Naive thymus-derived CD4-positive, alpha-beta T cell (primary cell): ENCODE data around the gene FBLN1. TPM values are rescaled to one million over a fixed set of nuclear protein-coding genes. Genes with fewer than 3 reads are reported as not detected.
A peak's percentile ranks its signal among the peaks of the same experiment; 100 is the strongest.
"Not testable (repeated sequence)": the region's sequence is repeated elsewhere in the genome, so short reads cannot be mapped to it uniquely, and the experiment has no call there.

Source experiments
- ATAC-seq: fragments of 150-1000 bp; cut with Tn5 transposase; 2 replicates; pipeline ENCODE4 v1.10.0; 2021; ENCODE audit warnings: mild to moderate bottlenecking, moderate library complexity
- CTCF ChIA-PET: fragments of 350-600 bp; sonication (Branson Sonifier 250); formaldehyde crosslinking; loops from one replicate; lab custom pipeline; 2021; ENCODE audit warnings: antibody characterized with exemption; lab: Charles Lee
- POLR2A ChIA-PET: fragments of 350-600 bp; sonication (Branson Sonifier 250); formaldehyde crosslinking; loops from one replicate; lab custom pipeline; 2021; ENCODE audit warnings: antibody characterized with exemption, inconsistent platforms; lab: Charles Lee
- DNase-seq, 9 donors: peaks; one replicate each; pipeline versions ENCODE4 v3.0.0 to v3.0.0-alpha.2; 2020 to 2022; ENCODE audit warnings: mixed read lengths in 1 of 9
- H3K27ac ChIP-seq: one replicate; pipeline ENCODE4 v1.7.0; 2013; ENCODE audit warnings: mild to moderate bottlenecking, low read depth, low read length, moderate library complexity
- H3K27me3 ChIP-seq, 2 donors: one replicate each; pipeline ENCODE4 v1.7.0; 2013; ENCODE audit warnings: low read length in 2 of 2, mild to moderate bottlenecking in 2 of 2, moderate library complexity in 2 of 2; ENCODE audit not compliant: control insufficient read depth in 2 of 2, insufficient read depth in 2 of 2
- H3K36me3 ChIP-seq, 3 experiments: 1 replicate in 2 of 3; 2 replicates in 1 of 3; pipeline ENCODE4 v1.7.0; 2013; ENCODE audit warnings: low read length in 3 of 3, mild to moderate bottlenecking in 3 of 3, moderate library complexity in 1 of 3; ENCODE audit not compliant: insufficient read depth in 3 of 3, control insufficient read depth in 2 of 3
- H3K4me1 ChIP-seq, 2 donors: one replicate each; pipeline ENCODE4 v1.7.0; 2013; ENCODE audit warnings: low read length in 2 of 2, mild to moderate bottlenecking in 2 of 2, moderate library complexity in 1 of 2; ENCODE audit not compliant: control insufficient read depth in 2 of 2, insufficient read depth in 2 of 2
- H3K4me3 ChIP-seq: 2 replicates; pipeline ENCODE4 v1.7.0; 2013; ENCODE audit warnings: mild to moderate bottlenecking, low read length
- H3K9me3 ChIP-seq, 3 experiments: 1 replicate in 2 of 3; 2 replicates in 1 of 3; pipeline ENCODE4 v1.7.0; 2013; ENCODE audit warnings: low read length in 3 of 3; ENCODE audit not compliant: control insufficient read depth in 2 of 3
- H3K27ac Mint-ChIP-seq, 9 donors: one replicate each; pipeline ENCODE4 v1.8.0; 2020 to 2022; ENCODE audit warnings: mixed read lengths in 9 of 9, mild to moderate bottlenecking in 8 of 9, moderate library complexity in 5 of 9, inconsistent platforms in 2 of 9
- H3K27me3 Mint-ChIP-seq, 5 donors: one replicate each; pipeline ENCODE4 v1.8.0; 2021 to 2022; ENCODE audit warnings: mixed read lengths in 5 of 5, mild to moderate bottlenecking in 1 of 5
- H3K36me3 Mint-ChIP-seq, 5 donors: one replicate each; pipeline ENCODE4 v1.8.0; 2020 to 2022; ENCODE audit warnings: mixed read lengths in 5 of 5, mild to moderate bottlenecking in 3 of 5, inconsistent platforms in 1 of 5
- H3K4me1 Mint-ChIP-seq, 7 donors: one replicate each; pipeline ENCODE4 v1.8.0; 2020 to 2022; ENCODE audit warnings: mixed read lengths in 7 of 7, mild to moderate bottlenecking in 3 of 7, inconsistent platforms in 1 of 7
- H3K4me3 Mint-ChIP-seq, 10 donors: one replicate each; pipeline ENCODE4 v1.8.0; 2020 to 2022; ENCODE audit warnings: mild to moderate bottlenecking in 10 of 10, mixed read lengths in 10 of 10, moderate library complexity in 6 of 10, inconsistent platforms in 2 of 10
- H3K9me3 Mint-ChIP-seq, 11 donors: one replicate each; pipeline ENCODE4 v1.8.0; 2020 to 2022; ENCODE audit warnings: mixed read lengths in 11 of 11, mild to moderate bottlenecking in 4 of 11, inconsistent platforms in 1 of 11, moderate library complexity in 1 of 11
- intact Hi-C, 2 donors: fragments of 100-400 bp; cut with micrococcal nuclease; formaldehyde crosslinking; loops; one replicate each; pipeline ENCODE4 v1.15.1; 2023
- polyA plus RNA-seq, 2 donors: library from polyadenylated mRNA; unstranded; fragments of 300-500 nt; fragmentation: Illumina TruSeq; gene quantifications; one replicate each; pipeline ENCODE4 v1.2.3, GENCODE V29; 2021
- total RNA-seq, 6 experiments: library from RNA in 5 of 6; stranded (reverse) in 5 of 6; gene quantifications; 1 replicate in 5 of 6; 2 replicates in 1 of 6; pipeline ENCODE4 v1.2.3 and lab custom pipeline; 2021 to 2026

The FBLN1 gene
- total and polyA plus RNA-seq, 7 experiments from 2014 or later: 0.11 to 1.1 TPM; not detected in 5

- CTCF ChIA-PET: no interaction called here
Observed at GRCh38 chr22:45458532-45458931, 44.2 kb upstream of the FBLN1 start.

GRCh38 chr22:45459235-45459634 lies 43.4 kb upstream of the FBLN1 start:
- no peak overlapping the region for H3K27ac ChIP-seq

More at GRCh38 chr22:45458532-45458931, 44.2 kb upstream of the FBLN1 start:
- Histone ChIP-seq H3K4me1 (no peaks in the 10 kb centered on the region), H3K36me3 (no peaks in the 10 kb centered on the region), H3K27ac (no peak overlapping the region), H3K4me3 (no peak overlapping the region), H3K27me3 (no peaks in the 10 kb centered on the region), H3K9me3 (no peaks in the 10 kb centered on the region)
- H3K4me1 Mint-ChIP-seq: no peaks in the 10 kb centered on the region
- POLR2A ChIA-PET: no interaction called here
- H3K27me3 Mint-ChIP-seq: peaks cover 0 to 6% (median 3%) of the 10 kb centered on the region in 5 donors
- H3K36me3 Mint-ChIP-seq: no peaks in the 10 kb centered on the region
- no peak for DNase-seq
- H3K27ac Mint-ChIP-seq: no peak overlapping the region
- intact Hi-C loops: no loop called here
- no peaks in the 10 kb centered on the region for H3K9me3 Mint-ChIP-seq
- no peak overlapping the region for H3K4me3 Mint-ChIP-seq
- ATAC-seq: no peak

GRCh38 chr22:45460288-45461109 lies 42.2 kb upstream of the FBLN1 start:
- intact Hi-C loops: no loop called here
- Mint-ChIP-seq H3K4me3 (no peak overlapping the region), H3K9me3 (peaks cover 0 to 7% (median 0%) of the 10 kb centered on the region in 11 donors), H3K27ac (no peak overlapping the region), H3K4me1 (no peaks in the 10 kb centered on the region), H3K36me3 (peaks cover 0 to 4% (median 0%) of the 10 kb centered on the region in 5 donors), H3K27me3 (peaks cover 0 to 14% (median 6%) of the 10 kb centered on the region in 5 donors)
- ChIA-PET CTCF (no interaction called here), POLR2A (no interaction called here)
- ATAC-seq (no peak), DNase-seq (no peak)
- Histone ChIP-seq H3K9me3 (no peaks in the 10 kb centered on the region), H3K27ac (no peak overlapping the region), H3K4me3 (no peak overlapping the region), H3K36me3 (no peaks in the 10 kb centered on the region), H3K27me3 (no peaks in the 10 kb centered on the region), H3K4me1 (no peaks in the 10 kb centered on the region)

More at GRCh38 chr22:45459235-45459634, 43.4 kb upstream of the FBLN1 start:
- no peak overlapping the region for H3K4me3 ChIP-seq
- Mint-ChIP-seq H3K27ac (no peak overlapping the region), H3K27me3 (peaks cover 0 to 9% (median 5%) of the 10 kb centered on the region in 5 donors), H3K9me3 (peaks cover 0 to 4% (median 0%) of the 10 kb centered on the region in 11 donors), H3K4me3 (no peak overlapping the region), H3K36me3 (peaks cover 0 to 2% (median 0%) of the 10 kb centered on the region in 5 donors), H3K4me1 (no peaks in the 10 kb centered on the region)
- no peaks in the 10 kb centered on the region for H3K4me1 ChIP-seq
- H3K36me3 ChIP-seq: no peaks in the 10 kb centered on the region
- ChIA-PET POLR2A (no interaction called here), CTCF (no interaction called here)
- no peaks in the 10 kb centered on the region for H3K27me3 ChIP-seq
- ATAC-seq (no peak), DNase-seq (no peak)
- intact Hi-C loops: no loop called here
- no peaks in the 10 kb centered on the region for H3K9me3 ChIP-seq

- intact Hi-C loops: no loop called here
- Histone ChIP-seq H3K27me3 (no peaks in the 10 kb centered on the region), H3K4me3 (no peak overlapping the region), H3K9me3 (no peaks in the 10 kb centered on the region), H3K4me1 (no peaks in the 10 kb centered on the region), H3K36me3 (no peaks in the 10 kb centered on the region), H3K27ac (no peak overlapping the region)
- ATAC-seq: no peak
- peaks cover 0 to 14% (median 7%) of the 10 kb centered on the region in 5 donors for H3K27me3 Mint-ChIP-seq
- POLR2A ChIA-PET: no interaction called here
- H3K27ac Mint-ChIP-seq: no peak overlapping the region
- H3K36me3 Mint-ChIP-seq: peaks cover 0 to 4% (median 0%) of the 10 kb centered on the region in 5 donors
- no peaks in the 10 kb centered on the region for H3K4me1 Mint-ChIP-seq
- H3K9me3 Mint-ChIP-seq: peaks cover 0 to 10% (median 2%) of the 10 kb centered on the region in 11 donors
- CTCF ChIA-PET: interaction anchor here (0.6 to 1.2 kb wide), 2 partner anchors 12 to 195 kb away, joined by 3 read pairs; no protein-coding TSS in a partner anchor
- peak in 1 of 9 donors; percentile 11 for DNase-seq
- H3K4me3 Mint-ChIP-seq: no peak overlapping the region
Observed at GRCh38 chr22:45462034-45462655, 40.5 kb upstream of the FBLN1 start.

GRCh38 chr22:45463691-45464090 lies 39.0 kb upstream of the FBLN1 start:
- H3K36me3 Mint-ChIP-seq, H3K9me3 ChIP-seq, DNase-seq, H3K4me1 ChIP-seq, H3K27me3 ChIP-seq, H3K27ac ChIP-seq, intact Hi-C loops, H3K4me3 Mint-ChIP-seq, H3K36me3 ChIP-seq, H3K27ac Mint-ChIP-seq, CTCF ChIA-PET, ATAC-seq, POLR2A ChIA-PET, H3K4me1 Mint-ChIP-seq, H3K4me3 ChIP-seq: not testable (repeated sequence)
- peaks cover 0 to 12% (median 6%) of the 10 kb centered on the region in 5 donors for H3K27me3 Mint-ChIP-seq
- H3K9me3 Mint-ChIP-seq: peaks cover 0 to 21% (median 5%) of the 10 kb centered on the region in 11 donors

- Histone ChIP-seq H3K27ac (no peak overlapping the region), H3K4me1 (no peaks in the 10 kb centered on the region), H3K4me3 (no peak overlapping the region), H3K9me3 (no peaks in the 10 kb centered on the region), H3K27me3 (no peaks in the 10 kb centered on the region), H3K36me3 (no peaks in the 10 kb centered on the region)
- Mint-ChIP-seq H3K27ac (no peak overlapping the region), H3K9me3 (peaks cover 0 to 21% (median 6%) of the 10 kb centered on the region in 11 donors), H3K36me3 (peaks cover 0 to 4% (median 0%) of the 10 kb centered on the region in 5 donors), H3K4me1 (no peaks in the 10 kb centered on the region), H3K27me3 (peaks cover 0 to 12% (median 6%) of the 10 kb centered on the region in 5 donors), H3K4me3 (no peak overlapping the region)
- ChIA-PET CTCF (no interaction called here), POLR2A (no interaction called here)
- intact Hi-C loops: no loop called here
- DNase-seq: no peak
- ATAC-seq: no peak
Observed at GRCh38 chr22:45465633-45466032, 37.0 kb upstream of the FBLN1 start.
